Lung (tissue), 12 donors: ENCODE measurements around the gene CCNI. TPM values are rescaled to one million over a fixed set of nuclear protein-coding genes. Genes with fewer than 3 reads are reported as not detected.

Experiments
- ATAC-seq: fragments of 200-7000 bp; cut with Tn5 transposase; one replicate; pipeline ENCODE4 v1.9.1; 2020; ENCODE audit warnings: moderate number of reproducible peaks; ENCODE audit not compliant: insufficient read depth, low FRiP score
- DNase-seq, 3 donors: peaks; one replicate each; pipeline ENCODE4 v3.0.0-alpha.2; 2013 to 2017
- H3K27ac ChIP-seq, 2 donors: one replicate each; pipeline ENCODE4 v1.5.1; 2013; ENCODE audit warnings: mild to moderate bottlenecking in 2 of 2, moderate library complexity in 2 of 2, control low read depth in 1 of 2, inconsistent platforms in 1 of 2, low read depth in 1 of 2, low read length in 1 of 2
- H3K27me3 ChIP-seq, 3 donors: one replicate each; pipeline ENCODE4 v1.5.1; 2013; ENCODE audit warnings: low read length in 2 of 3; ENCODE audit not compliant: control insufficient read depth in 3 of 3, insufficient read depth in 3 of 3
- H3K36me3 ChIP-seq, 4 donors: one replicate each; pipeline ENCODE4 v1.5.1; 2013; ENCODE audit warnings: low read length in 4 of 4, mild to moderate bottlenecking in 1 of 4, moderate library complexity in 1 of 4; ENCODE audit not compliant: control insufficient read depth in 4 of 4, insufficient read depth in 4 of 4
- H3K4me1 ChIP-seq, 5 donors: one replicate each; pipeline ENCODE4 v1.5.1; 2013; ENCODE audit warnings: low read length in 5 of 5, mild to moderate bottlenecking in 2 of 5, moderate library complexity in 1 of 5; ENCODE audit not compliant: control insufficient read depth in 5 of 5, insufficient read depth in 5 of 5
- H3K4me3 ChIP-seq: one replicate; pipeline ENCODE4 v1.5.1; 2013; ENCODE audit warnings: mild to moderate bottlenecking, control low read depth, moderate library complexity
- H3K9ac ChIP-seq, 2 donors: one replicate each; pipeline ENCODE4 v1.5.1; 2013; ENCODE audit warnings: low read length in 2 of 2, control low read depth in 1 of 2; ENCODE audit not compliant: insufficient read depth in 1 of 2
- H3K9me3 ChIP-seq, 4 donors: one replicate each; pipeline ENCODE4 v1.5.1; 2013; ENCODE audit warnings: low read length in 3 of 4, mild to moderate bottlenecking in 1 of 4, moderate library complexity in 1 of 4; ENCODE audit not compliant: control insufficient read depth in 4 of 4, insufficient read depth in 3 of 4
- CTCF ChIP-seq: IDR thresholded peaks from 2 replicates; pipeline ENCODE4 v1.5.1; 2012; ENCODE audit warnings: mild to moderate bottlenecking; ENCODE audit errors: control extremely low read depth, extremely low read depth
- WGBS, 2 donors: extraction: QIAGEN DNeasy Blood & Tissue Kit; methylation state at CpG; one replicate each; pipeline ENCODE4 v1.1.7; 2013; 5-methylcytosine and 5-hydroxymethylcytosine counted together
- polyA plus RNA-seq, 2 donors: library from polyadenylated mRNA; stranded (reverse); fragments of 200-250 nt; gene quantifications; one replicate each; pipeline ENCODE4 v1.2.1, GENCODE V29; 2013
- total RNA-seq, 2 donors: library from RNA; depleted of rRNA in 1 of 2; stranded (reverse); fragments of >200 nt in 1 of 2; gene quantifications; one replicate each; pipeline ENCODE4 v1.2.1, GENCODE V29; 2014 to 2021
- donor health status: control.
- donor health status: control.
- donor health status: Bipolar disorder and iron deficiency.
- donor health status: healthy.
- donor health status: DM: yes; HTN: yes; CAD: no.

The CCNI gene
- total and polyA plus RNA-seq, 4 donors: 62.8 to 313 (median 150) TPM

- 46 to 49% methylated on average over 5 of the region's 5 CpGs for WGBS, 2 donors
- Histone ChIP-seq H3K27ac (peak overlapping the region in 1 of 2 donors; percentile 32), H3K9ac (no peak overlapping the region), H3K27me3 (no peaks in the 10 kb centered on the region), H3K4me3 (no peak overlapping the region), H3K9me3 (no peaks in the 10 kb centered on the region), H3K36me3 (peaks cover 5 to 51% (median 33%) of the 10 kb centered on the region in 4 donors), H3K4me1 (peaks cover 0 to 9% (median 0%) of the 10 kb centered on the region in 5 donors)
- TF ChIP-seq CTCF: no peak
- DNase-seq (peak in 1 of 3 donors; percentile 40), ATAC-seq (peak; percentile 59)
Observed at GRCh38 chr4:77021614-77022089, 54.1 kb downstream of the CCNI start.

- ATAC-seq (no peak), DNase-seq (no peak)
- Histone ChIP-seq H3K4me1 (peaks cover 0 to 9% (median 0%) of the 10 kb centered on the region in 5 donors), H3K27me3 (no peaks in the 10 kb centered on the region), H3K9ac (no peak overlapping the region), H3K4me3 (no peak overlapping the region), H3K9me3 (no peaks in the 10 kb centered on the region), H3K27ac (no peak overlapping the region), H3K36me3 (peaks cover 5 to 60% (median 30%) of the 10 kb centered on the region in 4 donors)
- 90 to 95% methylated on average over 3 of the region's 3 CpGs for WGBS, 2 donors
- TF ChIP-seq CTCF: no peak
Observed at GRCh38 chr4:77020017-77020416, 55.8 kb downstream of the CCNI start.

- Histone ChIP-seq H3K27ac (no peak overlapping the region), H3K27me3 (no peaks in the 10 kb centered on the region), H3K9me3 (no peaks in the 10 kb centered on the region), H3K36me3 (peaks cover 0 to 38% (median 16%) of the 10 kb centered on the region in 4 donors), H3K9ac (no peak overlapping the region), H3K4me3 (no peak overlapping the region), H3K4me1 (peaks cover 3 to 17% (median 10%) of the 10 kb centered on the region in 5 donors)
- TF ChIP-seq CTCF: no peak
- no peak for ATAC-seq
- DNase-seq: no peak
- 33 to 59% methylated on average over 1 of the region's 1 CpG for WGBS, 2 donors
Observed at GRCh38 chr4:77015390-77015789, 60.4 kb downstream of the CCNI start.

- H3K27me3 ChIP-seq: no peaks in the 10 kb centered on the region
- no peak for DNase-seq
- H3K4me1 ChIP-seq: peaks cover 3 to 17% (median 10%) of the 10 kb centered on the region in 5 donors
- H3K9ac ChIP-seq: no peak overlapping the region
- 33 to 50% methylated on average over 1 of the region's 1 CpG for WGBS, 2 donors
- H3K36me3 ChIP-seq: peaks cover 0 to 30% (median 12%) of the 10 kb centered on the region in 4 donors
- H3K4me3 ChIP-seq: no peak overlapping the region
- H3K27ac ChIP-seq: no peak overlapping the region
- no peak for TF ChIP-seq CTCF
- ATAC-seq: no peak
- no peaks in the 10 kb centered on the region for H3K9me3 ChIP-seq
Observed at GRCh38 chr4:77014256-77014655, 61.5 kb downstream of the CCNI start.
